Subcutaneous adipose tissue (tissue), 4 donors: Measurements from ENCODE around the gene NRXN2. TPM values are rescaled to one million over a fixed set of nuclear protein-coding genes. Genes with fewer than 3 reads are reported as not detected.

Experiments
- total RNA-seq, 4 donors: library from RNA; depleted of rRNA; stranded (reverse); fragments of >200 nt; gene quantifications; one replicate each; pipeline ENCODE4 v1.1.0, GENCODE V29; 2016
- TF ChIP-seq, protein P1 (sequence below): fragments of 450-650 bp; IDR thresholded peaks from one replicate; pipeline ENCODE4 v1.5.1; 2016; ENCODE audit warnings: low read depth, mild to moderate bottlenecking, control low read depth, antibody characterized with exemption, moderate library complexity

The NRXN2 gene
- total RNA-seq, 4 donors from 2014 or later = 0.16 to 7.0 (median 2.9) TPM

DNA sequence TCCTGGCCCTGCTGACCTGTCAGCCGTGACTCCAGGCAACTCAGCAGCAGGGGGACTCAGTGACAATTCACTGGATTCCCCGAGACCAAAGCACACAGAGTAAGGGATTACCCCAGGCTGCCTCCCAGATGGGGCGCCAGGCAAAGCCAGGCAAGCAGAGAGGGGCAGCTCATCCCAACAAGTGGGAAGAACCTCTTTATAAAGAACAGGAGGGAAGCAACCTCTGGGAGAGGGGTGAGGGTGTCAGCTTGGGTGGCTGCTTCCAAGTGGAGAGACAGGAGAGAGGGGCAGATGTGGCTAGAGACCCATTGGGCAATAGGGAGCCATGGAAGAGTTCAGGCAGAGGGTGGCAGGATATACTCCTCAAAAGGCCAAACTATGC is 130.8 kb downstream of the NRXN2 start:
- TF ChIP-seq, protein P1, sequence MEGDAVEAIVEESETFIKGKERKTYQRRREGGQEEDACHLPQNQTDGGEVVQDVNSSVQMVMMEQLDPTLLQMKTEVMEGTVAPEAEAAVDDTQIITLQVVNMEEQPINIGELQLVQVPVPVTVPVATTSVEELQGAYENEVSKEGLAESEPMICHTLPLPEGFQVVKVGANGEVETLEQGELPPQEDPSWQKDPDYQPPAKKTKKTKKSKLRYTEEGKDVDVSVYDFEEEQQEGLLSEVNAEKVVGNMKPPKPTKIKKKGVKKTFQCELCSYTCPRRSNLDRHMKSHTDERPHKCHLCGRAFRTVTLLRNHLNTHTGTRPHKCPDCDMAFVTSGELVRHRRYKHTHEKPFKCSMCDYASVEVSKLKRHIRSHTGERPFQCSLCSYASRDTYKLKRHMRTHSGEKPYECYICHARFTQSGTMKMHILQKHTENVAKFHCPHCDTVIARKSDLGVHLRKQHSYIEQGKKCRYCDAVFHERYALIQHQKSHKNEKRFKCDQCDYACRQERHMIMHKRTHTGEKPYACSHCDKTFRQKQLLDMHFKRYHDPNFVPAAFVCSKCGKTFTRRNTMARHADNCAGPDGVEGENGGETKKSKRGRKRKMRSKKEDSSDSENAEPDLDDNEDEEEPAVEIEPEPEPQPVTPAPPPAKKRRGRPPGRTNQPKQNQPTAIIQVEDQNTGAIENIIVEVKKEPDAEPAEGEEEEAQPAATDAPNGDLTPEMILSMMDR = no peak

- TF ChIP-seq, protein P1 = no peak
Observed at GRCh38 chr11:64591257-64592233, 131.5 kb downstream of the NRXN2 start.

DNA sequence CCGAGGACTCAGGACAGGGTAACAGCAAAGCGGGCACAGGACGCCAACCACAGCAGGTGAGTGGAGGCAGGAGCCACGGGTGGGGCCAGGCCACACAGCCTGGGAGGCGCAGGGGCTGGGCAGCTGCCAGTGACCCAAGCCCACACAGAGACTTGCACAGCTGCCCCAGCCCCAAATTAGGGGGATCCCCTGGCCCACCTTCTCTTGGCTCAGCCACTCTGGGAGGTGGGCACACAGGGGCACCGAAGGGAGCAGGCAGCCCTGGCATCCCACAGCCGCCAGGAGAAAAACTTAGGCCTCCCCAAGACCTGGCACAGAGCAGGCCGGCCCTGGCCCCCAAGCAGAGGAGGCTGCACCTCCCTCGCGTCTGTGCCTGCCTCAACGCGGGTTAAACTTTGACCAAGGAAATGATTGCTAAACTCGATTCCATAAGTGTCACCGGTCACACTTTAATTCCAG is 132.2 kb downstream of the NRXN2 start, which contains the start of gene SLC22A12:
SLC22A12 (plus strand) TSS at position 458 of the 459 bp plus-strand sequence. CDS start 337 bp downstream, outside the sequence.
- TF ChIP-seq, protein P1 = no peak

- TF ChIP-seq, protein P1 = no peak
Observed at GRCh38 chr11:64588701-64589100, 134.3 kb downstream of the NRXN2 start.

DNA sequence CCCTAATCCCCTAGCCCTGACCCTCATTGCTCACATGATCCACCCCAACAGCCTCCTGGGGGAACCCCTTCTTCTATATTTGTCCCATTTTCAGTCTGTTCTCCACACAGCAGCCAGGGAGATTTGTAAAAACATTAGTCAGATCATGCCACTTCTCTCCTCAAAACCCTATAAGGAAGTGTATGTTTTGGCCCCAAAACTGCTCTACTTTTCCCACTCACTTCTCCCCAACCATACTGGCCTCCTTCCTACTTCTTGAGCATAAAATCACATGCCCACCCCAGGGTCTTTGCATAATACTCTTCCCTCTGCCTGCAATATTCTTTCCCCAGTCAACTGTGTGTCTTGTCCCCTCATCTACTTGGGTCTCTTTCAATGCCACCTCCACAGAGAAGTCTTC is 136.6 kb downstream of the NRXN2 start:
- TF ChIP-seq, protein P1 = no peak

- TF ChIP-seq, protein P1 = no peak
Observed at GRCh38 chr11:64585150-64585549, 137.8 kb downstream of the NRXN2 start.
